Measurements from ENCODE around the gene WDPCP. TPM values are rescaled to one million over a fixed set of nuclear protein-coding genes. Genes with fewer than 3 reads are reported as not detected.
A peak's percentile ranks its signal among the peaks of the same experiment; 100 is the strongest.
"Not testable (repeated sequence)": the region's sequence is repeated elsewhere in the genome, so short reads cannot be mapped to it uniquely, and the experiment has no call there.

Gene WDPCP
- total RNA-seq, 1 experiment from 2014 or later: 4.8 TPM

DNA sequence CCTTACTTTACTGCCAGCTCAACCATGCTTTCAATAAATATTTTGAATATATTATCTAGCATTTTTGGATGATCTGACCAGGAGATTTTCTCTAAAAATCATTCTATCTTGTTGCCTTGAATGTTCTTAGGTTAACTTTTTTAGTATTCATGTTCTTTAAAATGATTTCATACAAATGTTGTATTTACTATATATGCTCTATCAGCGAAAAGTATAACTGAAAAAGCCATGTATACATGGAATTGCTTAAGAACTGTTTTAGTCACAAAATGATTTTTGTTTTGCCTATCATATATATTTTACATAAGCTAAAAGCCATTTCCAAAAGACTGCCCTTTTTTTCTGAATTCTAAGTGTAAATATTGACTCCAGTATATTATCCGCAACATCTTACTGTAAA is 213.9 kb downstream of the WDPCP start:
- DNase-seq (ENCODE audit: low spot score): no peak

DNA sequence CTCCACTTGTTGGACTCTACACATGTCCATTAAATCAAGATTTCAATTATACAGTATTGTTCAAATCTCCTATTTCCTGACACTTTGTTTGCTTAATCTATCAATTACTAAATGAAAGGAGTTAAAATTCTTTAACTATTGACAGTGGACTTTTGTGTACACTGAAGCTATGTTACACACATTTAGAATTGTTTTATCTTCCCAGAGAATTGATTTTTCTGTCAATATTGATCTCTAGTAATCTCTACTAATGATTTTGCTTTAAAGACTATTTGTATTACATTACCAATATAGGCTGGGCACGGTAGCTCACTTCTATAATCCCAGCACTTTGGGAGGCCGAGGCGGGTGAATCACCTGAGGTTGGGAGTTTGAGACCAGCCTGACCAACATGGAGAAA is 215.7 kb downstream of the WDPCP start:
- no peak for DNase-seq (ENCODE audit: low spot score)

DNA sequence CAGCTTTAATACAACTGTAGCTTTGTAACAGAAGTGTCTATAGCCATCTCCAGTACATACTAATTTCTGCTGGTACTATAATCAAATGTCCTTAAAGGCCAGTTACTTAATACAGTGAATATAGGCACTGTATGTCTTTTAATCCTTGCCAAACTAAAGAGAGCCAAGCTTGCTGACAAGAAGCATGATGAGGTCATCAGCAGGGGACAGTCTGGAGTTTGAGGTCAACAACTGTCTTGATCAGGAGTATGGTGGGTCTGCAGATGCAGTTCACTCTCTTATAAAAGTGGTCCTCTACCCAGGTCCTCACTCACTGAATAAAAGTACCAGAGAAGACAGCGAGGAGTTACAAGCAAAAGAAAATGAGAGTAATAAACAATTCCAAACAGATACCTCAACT is 219.1 kb downstream of the WDPCP start:
- DNase-seq (ENCODE audit: low spot score): no peak

DNA sequence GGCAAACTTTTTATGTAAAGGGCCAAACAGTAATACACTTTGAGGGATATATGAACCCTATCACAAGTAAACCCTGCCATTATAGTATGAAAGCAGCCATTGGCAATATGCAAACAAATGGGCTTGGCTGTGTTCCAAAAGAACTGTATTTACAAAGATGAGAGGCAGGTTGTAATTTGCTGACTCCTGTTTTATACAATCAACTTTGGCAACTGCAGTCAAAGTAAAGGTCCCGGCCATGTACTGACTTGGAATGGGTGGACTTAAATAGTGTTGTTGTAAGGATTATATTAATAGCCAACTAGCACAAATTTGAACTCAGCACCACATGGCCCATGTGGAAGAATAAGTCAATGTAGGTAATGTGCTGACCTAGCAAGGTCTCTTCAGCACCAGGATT is 223.4 kb downstream of the WDPCP start:
- DNase-seq (ENCODE audit: low spot score): no peak

DNA sequence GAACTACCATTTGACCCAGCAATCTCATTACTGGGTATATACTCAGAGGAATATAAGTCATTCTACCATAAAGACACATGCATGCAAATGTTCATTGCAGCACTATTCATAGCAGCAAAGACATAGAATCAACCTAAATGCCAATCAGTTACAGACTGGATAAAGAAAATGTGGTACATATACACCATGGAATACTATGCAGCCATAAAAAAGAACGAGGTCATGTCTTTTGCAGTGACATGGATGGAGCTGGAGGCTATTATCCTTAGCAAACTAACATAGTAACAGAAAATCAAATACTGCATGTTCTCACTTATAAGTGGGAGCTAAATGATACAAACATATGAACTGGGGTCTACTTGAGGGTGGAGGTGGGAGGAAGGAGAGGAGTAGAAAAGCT is 230.6 kb downstream of the WDPCP start:
- not testable (repeated sequence) for DNase-seq (ENCODE audit: low spot score)

DNA sequence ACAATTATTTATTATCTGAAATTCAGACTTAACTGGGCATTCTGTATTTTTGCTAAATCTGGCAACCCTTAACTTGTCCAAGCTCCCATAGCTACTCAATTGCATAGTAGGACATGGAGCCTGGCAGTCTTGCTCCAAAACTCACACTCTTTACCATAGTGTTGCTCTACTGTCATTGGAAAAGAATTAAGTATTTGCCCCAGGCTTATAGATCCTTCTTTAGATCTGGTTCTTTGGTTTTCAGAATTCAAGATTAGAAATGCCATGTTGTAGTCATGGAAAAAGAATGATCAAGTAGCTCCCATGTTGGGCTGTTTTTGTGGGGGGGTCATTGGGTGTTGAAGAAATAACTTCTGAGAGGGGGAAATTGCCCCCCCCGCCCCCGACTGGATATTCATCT is 240.9 kb downstream of the WDPCP start:
- DNase-seq (ENCODE audit: low spot score): no peak

DNA sequence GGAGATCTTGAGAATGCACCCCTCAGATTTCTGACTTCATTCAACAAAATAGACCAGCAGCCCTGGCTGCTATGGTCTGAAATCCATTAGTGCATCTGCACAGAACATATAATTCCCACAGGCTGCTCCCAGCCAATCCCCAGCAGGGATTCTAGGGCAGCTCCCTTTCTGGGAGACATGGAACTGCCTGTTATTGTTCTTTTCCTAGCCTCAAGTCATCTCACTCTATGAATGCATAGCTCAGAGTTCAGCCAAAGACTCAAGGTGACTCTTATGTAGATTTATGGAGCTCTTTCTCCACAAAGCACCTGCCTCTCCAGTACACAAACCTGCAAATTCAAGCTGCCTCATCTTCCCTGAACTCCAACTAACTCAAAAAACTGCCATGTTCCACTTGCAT is 241.9 kb downstream of the WDPCP start:
- no peak for DNase-seq (ENCODE audit: low spot score)

DNA sequence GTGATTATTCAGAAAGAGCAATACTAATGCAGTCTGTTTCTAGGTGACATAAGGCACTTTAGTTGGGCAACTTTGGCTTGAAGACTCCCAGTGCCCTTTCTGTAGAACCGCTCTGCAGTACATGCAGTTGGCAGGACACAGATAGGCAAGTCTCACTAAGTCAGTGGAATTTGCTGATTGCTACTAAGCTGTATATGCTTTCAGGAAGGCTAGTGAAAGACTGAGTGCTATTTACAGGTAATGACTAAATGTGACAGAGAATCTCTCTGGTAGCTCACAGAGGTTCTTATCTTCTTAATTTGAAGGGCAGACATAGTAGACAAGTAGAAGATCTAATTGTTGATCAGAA is 243.0 kb downstream of the WDPCP start:
- DNase-seq (ENCODE audit: low spot score): no peak

DNA sequence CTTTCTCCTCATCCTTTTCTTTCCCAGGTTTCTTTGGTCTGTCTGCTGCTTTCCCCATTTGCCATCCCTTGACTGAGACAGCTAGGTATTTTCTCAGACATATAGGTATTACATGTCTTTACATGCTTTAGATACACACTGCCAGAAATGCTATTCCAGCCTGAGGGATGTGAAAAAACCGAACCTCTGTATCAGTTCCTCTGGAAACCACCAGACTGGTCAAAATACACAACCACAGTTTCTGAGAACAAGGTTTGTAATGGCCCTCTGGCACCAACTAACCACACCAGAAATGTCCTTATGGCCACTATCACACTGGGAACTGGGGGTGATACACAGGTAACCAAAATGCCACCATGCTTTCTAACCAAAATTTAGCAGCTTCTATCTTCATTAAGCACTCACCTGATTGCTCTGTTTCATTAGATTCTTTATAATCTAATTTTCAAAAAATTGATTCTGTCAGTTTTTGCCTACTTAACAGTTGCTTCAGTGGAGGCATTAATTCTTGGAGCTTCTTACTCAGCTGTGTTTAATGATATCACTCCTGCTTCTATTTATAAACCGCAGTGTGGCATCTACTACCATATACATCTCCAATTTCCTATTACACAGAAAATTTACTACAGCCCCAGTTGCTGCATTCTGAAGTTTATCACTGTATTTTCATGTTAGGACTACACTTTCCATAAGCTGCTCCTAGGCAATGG is 243.5 kb downstream of the WDPCP start:
- no peak for DNase-seq (ENCODE audit: low spot score)

DNA sequence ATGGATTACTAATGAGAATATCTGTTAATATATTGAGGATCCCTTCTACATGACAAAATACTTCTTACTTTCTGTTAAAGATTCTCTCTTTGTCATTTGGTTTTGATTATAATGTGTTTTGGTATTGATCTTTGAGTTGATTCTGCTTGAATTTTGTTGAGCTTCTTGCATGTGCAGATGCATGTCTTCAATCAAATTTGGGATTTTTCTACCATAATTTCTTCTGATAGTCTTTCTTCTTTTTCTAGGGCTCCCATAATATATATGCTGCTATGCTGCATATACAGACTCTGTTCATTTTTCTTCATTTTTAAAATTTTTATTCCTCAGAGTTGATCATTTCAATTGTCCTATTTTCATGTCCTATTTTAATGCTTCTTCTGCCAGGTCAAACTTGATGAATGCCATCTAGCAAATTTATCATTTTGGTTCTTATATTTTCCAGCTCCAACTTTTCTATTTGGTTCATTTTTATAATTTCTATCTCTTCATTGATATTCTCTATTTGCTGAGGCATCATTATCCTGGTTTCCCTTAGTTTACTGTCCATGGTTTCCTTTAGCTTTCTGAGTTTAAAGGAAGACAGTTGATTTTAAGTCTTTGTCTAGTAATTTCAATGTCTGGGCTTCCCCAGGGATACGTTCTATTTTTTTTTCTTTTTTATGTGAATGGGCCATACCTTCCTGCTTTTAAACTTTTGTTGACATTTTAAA is 244.7 kb downstream of the WDPCP start:
- no peak for DNase-seq (ENCODE audit: low spot score)

DNA sequence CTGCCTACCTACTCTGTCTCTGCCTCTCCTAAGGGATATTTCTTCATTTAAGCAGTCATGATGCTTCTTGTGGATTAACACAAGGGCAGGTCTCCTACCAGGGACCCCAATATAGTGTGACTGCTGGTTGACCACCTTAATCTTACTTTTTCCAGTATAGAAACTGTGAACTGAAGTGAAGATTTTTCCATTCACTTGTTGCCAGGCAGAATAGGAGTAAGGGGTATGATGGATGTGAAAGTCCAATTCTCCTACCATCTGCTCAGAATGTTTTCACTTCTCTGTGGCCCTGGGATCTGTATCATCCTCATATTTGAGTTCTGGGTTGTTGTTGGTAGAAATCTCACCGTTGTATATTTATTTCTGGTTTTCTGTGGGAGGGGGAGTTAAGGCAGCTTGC is 247.8 kb downstream of the WDPCP start:
- DNase-seq (ENCODE audit: low spot score): no peak

DNA sequence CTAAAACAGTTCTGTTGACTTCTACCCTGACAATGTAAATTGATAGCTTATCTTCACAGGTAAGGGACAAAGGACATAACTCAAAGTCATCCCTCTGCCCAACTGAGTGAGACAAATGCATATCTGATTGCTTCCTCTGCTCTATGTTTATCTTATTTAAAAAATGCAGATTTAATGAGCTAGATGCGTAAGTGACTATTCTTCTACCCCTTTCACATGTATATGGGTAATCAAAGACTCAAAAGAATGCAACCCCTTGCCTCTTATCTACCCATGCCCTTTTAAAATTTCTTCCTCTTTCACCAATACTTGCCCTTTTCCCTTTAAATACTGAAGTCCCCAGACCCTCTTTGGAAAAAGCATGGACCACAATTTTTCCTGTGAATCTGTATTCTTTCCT is 253.4 kb downstream of the WDPCP start:
- no peak for DNase-seq (ENCODE audit: low spot score)

DNA sequence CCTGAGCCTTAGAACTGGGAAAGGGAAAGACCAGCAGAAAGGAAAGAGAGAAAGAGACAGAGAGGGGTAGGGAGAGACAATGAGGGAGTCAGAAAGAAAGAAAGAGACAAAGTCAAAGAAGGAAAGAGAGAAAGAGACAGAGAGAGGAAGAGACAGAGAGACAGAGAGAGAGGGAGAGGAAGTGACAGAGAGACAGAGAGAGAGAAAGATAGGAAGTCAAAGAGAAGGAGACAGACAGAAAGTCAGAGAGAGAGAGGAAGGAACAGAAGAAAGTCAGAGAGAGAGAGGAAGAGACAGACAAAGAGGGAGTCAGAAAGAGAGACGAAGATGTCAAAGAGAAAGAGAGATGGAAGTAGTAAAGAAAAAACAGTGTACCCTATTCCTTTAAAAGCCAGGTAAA is 261.8 kb downstream of the WDPCP start:
- DNase-seq (ENCODE audit: low spot score): no peak

DNA sequence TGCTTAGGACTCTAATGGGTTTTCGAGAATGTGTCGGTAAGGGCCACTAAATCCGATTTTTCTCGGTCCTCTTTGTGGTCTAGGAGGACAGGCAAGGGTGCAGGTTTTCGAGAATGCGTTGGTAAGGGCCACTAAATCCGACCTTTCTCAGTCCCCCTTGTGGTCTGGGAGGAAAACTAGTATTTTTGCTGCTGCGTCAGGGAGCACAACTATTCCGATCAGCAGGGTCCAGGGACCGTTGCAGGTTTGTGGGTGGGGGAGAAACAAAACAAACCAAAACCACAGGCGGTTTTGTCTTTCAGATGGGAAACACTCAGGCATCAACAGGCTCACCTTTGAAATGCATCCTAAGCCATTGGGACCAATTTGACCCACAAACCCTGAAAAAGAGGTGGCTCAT is 264.6 kb downstream of the WDPCP start:
- not testable (repeated sequence) for DNase-seq (ENCODE audit: low spot score)

DNA sequence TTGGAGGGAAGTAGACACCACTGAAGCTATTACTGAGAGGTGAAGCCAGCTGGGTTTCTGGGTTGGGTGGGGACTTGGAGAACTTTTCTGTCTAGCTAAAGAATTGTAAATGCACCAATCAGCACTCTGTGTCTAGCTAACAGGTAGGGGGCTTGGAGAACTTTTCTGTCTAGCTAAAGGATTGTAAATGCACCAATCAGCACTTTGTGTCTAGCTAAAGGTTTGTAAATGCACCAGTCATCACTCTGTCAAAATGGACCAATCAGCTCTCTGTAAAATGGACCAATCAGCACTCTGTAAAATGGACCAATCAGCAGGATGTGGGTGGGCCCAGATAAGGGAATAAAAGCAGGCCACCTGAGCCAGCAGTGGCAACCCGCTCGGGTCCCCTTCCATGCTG is 266.3 kb downstream of the WDPCP start:
- not testable (repeated sequence) for DNase-seq (ENCODE audit: low spot score)

DNA sequence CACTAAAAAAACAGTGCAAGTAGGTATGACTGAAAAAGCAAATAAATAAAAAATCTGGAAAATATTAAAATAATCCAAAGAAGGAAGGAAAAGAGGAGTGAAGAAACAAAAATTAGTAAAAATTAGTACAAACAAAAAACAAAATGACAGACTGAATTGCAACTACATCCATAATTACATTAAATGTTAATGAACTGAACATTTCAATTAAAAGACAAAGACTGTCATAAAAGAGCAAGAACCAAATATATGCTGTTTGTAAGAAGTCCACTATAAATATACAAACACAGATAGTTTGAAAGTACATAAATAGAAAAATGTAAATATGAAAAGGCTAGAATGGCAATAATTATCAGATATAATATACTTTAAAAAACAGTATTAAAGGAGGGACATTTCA is 267.6 kb downstream of the WDPCP start:
- DNase-seq (ENCODE audit: low spot score): no peak

DNA sequence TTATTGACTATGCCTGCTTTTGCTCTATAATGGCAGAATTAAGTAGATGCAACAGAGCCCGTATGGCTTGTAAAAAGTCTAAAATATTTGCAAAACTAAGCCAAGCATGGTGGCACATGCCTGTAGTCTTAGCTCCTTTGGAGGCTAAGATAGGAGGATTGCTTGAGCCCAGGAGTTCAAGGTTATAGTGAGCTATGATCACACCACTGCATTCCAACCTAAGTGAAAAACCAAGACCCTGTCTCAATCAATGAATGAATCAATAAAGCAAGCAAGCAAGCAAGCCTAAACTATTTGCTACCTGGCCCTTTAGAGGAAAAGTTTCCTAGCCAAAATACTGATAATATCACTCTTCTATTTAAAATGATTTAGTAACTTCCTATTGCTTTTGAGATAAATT is 277.7 kb downstream of the WDPCP start:
- DNase-seq (ENCODE audit: low spot score): no peak

DNA sequence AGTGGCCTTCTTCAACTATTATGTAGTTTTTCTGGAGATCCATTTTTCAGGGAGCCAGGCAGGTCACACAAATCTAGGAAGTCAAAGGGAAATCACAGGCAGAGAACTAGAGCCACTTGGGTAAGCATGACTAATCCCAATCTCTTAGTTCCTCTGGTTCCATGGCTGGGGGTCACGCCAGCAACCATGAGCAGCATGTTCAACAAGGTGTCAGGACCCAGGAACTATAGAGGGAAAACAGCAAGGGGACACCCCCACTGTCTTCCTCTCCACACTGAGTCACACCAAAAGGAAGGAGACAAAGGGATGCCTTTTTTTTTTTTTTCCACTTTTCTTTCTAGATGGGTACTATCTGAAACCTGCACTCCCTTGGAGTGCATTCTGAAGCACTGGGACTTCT is 286.8 kb downstream of the WDPCP start:
- DNase-seq (ENCODE audit: low spot score): no peak

DNA sequence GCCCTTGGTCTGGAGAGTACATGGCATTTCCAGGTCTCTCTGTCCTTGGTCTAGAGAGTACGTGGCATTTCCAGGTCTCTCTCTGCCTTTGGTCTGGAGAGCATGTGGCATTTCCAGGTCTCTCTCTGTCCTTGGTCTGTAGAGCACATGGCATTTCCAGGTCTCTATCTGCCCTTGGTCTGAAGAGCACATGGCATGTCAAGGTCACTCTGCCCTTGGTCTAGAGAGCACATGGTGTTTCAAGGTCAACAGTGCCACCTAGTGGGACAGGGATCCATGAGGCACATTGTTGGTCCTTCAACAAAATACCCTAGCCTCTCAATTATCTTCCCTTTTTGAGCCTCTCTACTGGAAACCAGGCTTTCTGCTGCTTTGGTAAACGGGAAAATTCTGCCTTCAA is 287.4 kb downstream of the WDPCP start:
- peak; percentile 51 for DNase-seq (ENCODE audit: low spot score)

DNA sequence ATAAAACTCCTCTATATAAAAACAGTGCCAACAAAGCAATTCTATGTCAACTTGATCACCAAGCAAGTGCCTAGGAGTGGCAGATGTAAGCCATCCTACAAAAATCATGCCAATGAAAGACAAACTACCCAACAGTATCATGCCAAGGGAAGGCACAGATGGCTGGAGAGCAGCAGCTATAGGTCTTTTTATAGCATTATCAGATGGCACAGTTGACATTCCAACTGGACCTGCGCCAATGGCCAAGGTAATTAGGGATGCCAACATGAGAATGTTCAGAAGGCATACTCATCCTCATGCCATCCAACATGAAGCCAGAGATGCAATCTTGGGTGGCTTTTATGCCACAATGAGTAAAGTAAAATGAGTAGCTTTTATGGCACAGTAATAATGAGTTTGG is 300.3 kb downstream of the WDPCP start:
- DNase-seq (ENCODE audit: low spot score): no peak

DNA sequence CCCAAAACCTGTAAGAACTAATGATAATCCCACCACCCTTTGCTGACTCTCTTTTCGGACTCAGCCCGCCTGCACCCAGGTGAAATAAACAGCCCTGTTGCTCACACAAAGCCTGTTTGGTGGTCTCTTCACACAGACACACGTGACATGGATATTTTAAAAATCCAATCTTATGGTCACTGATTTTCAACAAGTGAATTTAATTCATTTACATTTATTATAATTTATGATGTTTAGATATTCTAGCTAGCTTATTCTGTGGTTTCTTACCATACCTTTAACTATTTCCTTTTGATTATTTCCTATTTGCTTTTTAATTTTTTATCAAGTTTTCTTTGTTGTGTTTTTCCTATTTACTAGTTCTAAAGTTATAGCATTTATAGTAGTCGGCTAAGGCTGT is 301.8 kb downstream of the WDPCP start:
- DNase-seq (ENCODE audit: low spot score): not testable (repeated sequence)

DNA sequence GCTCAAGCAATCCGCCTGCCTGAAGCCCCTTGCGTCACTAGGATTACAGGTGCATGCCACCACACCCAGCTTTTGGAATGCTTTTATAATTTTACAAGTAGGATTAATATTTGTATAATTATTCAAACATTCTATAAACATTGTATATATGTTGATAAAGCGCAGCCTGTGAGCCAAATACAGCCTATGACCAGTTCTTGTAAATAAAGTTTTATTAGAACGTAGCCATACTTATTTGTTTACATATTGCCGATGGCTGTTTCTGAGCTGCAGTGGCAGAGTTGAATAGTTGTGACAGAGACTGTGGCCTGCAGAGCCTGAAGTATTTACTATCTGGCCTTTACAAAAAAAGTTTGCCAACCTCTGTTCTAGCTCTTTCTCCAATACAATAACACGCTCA is 305.0 kb downstream of the WDPCP start:
- no peak for DNase-seq (ENCODE audit: low spot score)

DNA sequence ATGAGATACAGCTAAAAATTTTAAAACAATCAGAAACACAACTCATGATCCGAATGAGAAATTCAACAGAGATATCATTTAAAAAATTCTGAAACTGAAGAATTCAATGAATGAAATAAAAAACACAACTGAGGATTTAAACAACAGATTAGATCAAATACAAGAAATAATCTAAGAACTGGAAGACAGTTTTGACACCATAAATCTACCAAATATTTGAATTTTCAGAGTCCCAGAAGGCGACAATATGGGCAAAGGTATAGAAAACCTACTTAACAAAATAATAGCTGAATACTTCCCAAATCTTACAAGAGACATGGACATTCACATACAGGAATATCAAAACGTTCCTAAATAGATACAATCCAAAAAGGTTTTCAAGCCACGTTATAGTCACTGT is 315.7 kb downstream of the WDPCP start:
- DNase-seq (ENCODE audit: low spot score): no peak

DNA sequence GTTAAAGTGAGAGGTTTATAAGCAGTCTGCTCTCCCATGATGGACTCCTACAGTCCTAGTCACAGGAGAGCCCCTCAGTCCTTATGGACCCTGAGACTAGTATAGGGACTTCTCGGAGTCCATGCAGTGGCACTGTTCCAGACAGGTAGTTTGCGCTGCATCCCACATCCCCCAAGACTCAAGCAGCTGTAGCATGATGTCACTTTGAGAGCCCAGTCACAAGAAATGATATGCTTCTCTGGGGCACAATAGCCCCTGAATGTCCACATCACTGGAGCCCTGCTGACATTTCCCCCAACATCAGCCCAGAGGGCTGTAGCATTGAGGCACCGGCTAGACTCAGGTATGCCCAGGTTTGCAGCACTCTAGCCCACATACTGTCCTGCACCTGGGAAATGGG is 317.6 kb downstream of the WDPCP start:
- DNase-seq (ENCODE audit: low spot score): no peak
